ENCODE results near the gene C13orf42.

DNA sequence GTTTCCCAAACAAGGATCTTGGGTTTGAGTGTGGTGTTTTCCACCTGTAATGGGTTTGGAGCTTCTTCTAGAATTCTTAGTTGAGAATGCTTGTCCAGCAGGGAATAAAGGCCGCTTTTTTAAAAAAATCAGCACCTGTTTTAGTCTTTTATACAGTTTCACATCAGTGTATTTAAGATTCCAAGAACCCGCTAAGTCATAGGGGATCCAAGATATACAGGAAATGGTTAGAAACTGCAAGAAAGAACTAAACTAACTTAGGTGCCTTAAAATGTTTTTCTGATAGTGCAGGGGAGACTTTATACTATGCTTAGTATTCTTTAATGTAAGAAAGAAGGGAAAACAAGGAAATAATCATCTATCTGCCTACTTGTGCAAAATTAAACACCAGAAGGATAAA lies 74.7 kb downstream of the C13orf42 start:
- TF ChIP-seq, protein P1, sequence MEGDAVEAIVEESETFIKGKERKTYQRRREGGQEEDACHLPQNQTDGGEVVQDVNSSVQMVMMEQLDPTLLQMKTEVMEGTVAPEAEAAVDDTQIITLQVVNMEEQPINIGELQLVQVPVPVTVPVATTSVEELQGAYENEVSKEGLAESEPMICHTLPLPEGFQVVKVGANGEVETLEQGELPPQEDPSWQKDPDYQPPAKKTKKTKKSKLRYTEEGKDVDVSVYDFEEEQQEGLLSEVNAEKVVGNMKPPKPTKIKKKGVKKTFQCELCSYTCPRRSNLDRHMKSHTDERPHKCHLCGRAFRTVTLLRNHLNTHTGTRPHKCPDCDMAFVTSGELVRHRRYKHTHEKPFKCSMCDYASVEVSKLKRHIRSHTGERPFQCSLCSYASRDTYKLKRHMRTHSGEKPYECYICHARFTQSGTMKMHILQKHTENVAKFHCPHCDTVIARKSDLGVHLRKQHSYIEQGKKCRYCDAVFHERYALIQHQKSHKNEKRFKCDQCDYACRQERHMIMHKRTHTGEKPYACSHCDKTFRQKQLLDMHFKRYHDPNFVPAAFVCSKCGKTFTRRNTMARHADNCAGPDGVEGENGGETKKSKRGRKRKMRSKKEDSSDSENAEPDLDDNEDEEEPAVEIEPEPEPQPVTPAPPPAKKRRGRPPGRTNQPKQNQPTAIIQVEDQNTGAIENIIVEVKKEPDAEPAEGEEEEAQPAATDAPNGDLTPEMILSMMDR (IDR thresholded peaks at IDR 0.05; ENCODE audit: low read depth, low read length) = no peak
- TF ChIP-seq POLR2A (IDR thresholded peaks at IDR 0.05; ENCODE audit: extremely low read depth, insufficient read length) (no peak), MYC (IDR thresholded peaks at IDR 0.05; ENCODE audit: low read depth, low read length) (no peak), MAX (IDR thresholded peaks at IDR 0.05; ENCODE audit: low read depth, low read length) (no peak)
